Measurements from ENCODE around the gene ETHE1.

The ETHE1 gene

GRCh38 chr19:43462785-43463380 is 64.1 kb downstream of the ETHE1 start:
- no peak for DNase-seq

DNA sequence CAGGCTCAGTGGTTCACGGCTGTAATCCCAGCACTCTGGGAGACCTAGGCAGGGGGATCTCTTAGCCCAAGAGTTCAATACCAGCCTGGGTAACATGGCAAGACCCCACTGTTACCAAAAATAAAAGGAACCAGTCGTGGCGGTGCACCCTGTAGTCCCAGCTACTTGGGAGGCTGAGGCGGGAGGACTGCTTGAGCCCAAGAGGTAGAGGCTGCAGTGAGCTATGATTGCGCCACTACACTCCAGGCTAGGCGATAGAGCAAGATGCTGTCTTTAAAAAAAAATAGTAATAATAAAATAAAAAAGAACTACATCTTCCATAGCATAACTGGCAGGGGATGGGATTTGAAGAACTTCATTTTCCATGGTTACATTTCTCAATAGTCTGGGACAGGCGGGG is 64.6 kb downstream of the ETHE1 start:
- no peak for DNase-seq

GRCh38 chr19:43461303-43461702 is 65.7 kb downstream of the ETHE1 start:
- no peak for DNase-seq

- no peak for DNase-seq
Measured at GRCh38 chr19:43460362-43461016, 66.5 kb downstream of the ETHE1 start.

DNA sequence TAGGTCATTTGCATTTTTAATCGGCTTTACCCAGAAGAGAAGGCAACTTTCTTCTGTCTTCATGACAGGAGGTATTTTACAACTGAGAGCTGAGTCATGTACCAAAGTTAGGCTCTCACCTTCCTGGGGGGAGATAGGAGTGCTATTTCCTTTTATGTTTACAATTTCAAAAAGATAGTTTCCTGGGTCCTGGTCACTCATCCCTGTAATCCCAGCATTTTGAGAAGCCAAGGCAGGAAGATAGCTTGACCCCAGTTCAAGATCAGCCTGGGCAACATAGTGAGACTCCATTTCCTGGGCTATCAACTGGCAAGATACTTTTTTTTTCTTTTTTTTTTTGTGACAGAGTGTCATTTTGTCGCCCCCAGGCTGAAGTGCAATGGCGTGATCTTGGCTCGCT is 69.2 kb downstream of the ETHE1 start:
- no peak for DNase-seq
